ENCODE results near the gene WDR1. TPM values are rescaled to one million over a fixed set of nuclear protein-coding genes. Genes with fewer than 3 reads are reported as not detected.
A peak's percentile ranks its signal among the peaks of the same experiment; 100 is the strongest.

Gene WDR1
- total RNA-seq, 1 donor = 314 TPM

DNA sequence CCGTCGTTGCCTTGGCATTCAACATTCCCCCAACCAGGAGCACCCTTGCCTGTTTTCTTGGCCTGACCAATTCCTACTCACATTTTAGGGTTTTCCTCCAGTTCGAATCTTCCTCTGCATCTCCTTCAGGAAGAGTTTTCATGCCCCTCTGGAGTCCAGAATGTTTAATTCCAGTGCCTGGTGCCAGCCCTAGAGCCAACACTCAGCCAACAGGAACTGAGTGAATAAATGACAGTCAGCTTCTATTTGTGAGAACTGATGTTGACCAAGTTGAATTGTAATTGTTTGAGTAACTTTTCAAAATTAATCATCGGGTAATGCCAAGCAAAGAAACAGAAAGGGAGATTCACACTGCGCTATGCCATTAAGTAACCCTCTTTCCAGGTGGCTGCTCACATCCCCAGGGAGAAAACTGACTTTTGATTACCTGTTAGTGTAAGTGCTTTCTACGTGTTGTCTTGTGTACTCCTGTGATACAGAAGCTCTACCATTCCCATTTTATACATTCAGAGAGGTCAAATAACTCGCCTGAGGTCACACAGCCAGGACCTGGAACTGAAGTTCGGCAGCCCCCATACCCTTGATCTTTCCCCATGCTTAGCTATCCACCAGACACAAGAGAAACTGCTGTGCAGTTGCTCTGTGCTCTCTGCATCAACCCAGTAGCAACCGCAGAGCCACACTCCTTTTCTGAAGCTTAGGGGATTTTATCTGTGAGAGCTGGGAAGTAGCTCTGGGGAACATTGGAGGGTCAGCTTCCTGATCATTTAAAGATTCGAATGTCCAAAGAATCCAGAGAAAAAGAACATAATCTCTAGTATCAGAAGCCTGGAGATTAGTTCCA lies 76.3 kb downstream of the WDR1 start:
- H4K20me1 ChIP-seq (ENCODE audit: insufficient read depth, low read length) = no peaks in the 10 kb centered on the region
- no peaks in the 10 kb centered on the region for H3K36me3 ChIP-seq (ENCODE audit: insufficient read depth, low read length)
- H3K27me3 ChIP-seq (ENCODE audit: insufficient read depth, low read length) = peaks cover 3% of the 10 kb centered on the region
- no peak overlapping the region for H3K27ac ChIP-seq (ENCODE audit: low read depth, low read length)
- no peak overlapping the region for H3K4me3 ChIP-seq (ENCODE audit: insufficient read depth, low read length)
- H3K9me3 ChIP-seq (ENCODE audit: low read depth, low read length) = no peaks in the 10 kb centered on the region
- TF ChIP-seq, protein P1, sequence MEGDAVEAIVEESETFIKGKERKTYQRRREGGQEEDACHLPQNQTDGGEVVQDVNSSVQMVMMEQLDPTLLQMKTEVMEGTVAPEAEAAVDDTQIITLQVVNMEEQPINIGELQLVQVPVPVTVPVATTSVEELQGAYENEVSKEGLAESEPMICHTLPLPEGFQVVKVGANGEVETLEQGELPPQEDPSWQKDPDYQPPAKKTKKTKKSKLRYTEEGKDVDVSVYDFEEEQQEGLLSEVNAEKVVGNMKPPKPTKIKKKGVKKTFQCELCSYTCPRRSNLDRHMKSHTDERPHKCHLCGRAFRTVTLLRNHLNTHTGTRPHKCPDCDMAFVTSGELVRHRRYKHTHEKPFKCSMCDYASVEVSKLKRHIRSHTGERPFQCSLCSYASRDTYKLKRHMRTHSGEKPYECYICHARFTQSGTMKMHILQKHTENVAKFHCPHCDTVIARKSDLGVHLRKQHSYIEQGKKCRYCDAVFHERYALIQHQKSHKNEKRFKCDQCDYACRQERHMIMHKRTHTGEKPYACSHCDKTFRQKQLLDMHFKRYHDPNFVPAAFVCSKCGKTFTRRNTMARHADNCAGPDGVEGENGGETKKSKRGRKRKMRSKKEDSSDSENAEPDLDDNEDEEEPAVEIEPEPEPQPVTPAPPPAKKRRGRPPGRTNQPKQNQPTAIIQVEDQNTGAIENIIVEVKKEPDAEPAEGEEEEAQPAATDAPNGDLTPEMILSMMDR (IDR thresholded peaks at IDR 0.05; ENCODE audit: extremely low read depth, low read depth, low read length) = no peak
- H3K4me2 ChIP-seq (ENCODE audit: insufficient read depth, low read length) = no peak overlapping the region
- no peak overlapping the region for H2AFZ ChIP-seq (ENCODE audit: low read length)
- DNase-seq (ENCODE audit: insufficient read length, low spot score, missing footprints) = no peak
- no peaks in the 10 kb centered on the region for H3K4me1 ChIP-seq (ENCODE audit: insufficient read depth, low read length)
- H3K79me2 ChIP-seq (ENCODE audit: insufficient read depth, low read length) = no peaks in the 10 kb centered on the region

DNA sequence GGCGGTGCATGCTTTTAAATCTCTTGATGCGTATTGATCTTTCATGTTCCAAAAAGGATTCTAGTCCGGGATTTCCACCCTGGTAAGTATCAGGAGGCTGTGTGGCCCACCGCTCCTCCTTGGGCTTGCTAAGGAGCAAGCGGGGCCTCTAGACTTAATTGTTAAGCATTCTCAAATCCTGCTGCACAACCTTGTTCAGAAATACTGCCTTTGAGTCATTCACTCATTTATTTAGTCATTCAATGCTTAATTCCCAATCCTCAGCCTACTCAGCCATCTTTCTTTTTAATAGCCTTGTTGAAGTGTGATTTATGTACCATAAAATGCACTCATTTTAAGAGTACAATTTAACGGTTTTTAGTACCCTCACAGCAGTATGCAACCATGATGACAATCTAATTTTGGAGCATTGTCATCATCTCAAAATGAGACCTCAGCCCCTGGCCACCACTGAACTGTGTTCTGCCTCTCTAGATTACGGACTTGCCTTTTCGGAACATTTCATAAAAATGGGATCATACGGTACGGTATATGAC lies 79.7 kb downstream of the WDR1 start:
- H3K4me2 ChIP-seq (ENCODE audit: insufficient read depth, low read length) = no peak overlapping the region
- DNase-seq (ENCODE audit: insufficient read length, low spot score, missing footprints) = no peak
- H3K27ac ChIP-seq (ENCODE audit: low read depth, low read length) = no peak overlapping the region
- no peak overlapping the region for H2AFZ ChIP-seq (ENCODE audit: low read length)
- no peaks in the 10 kb centered on the region for H3K79me2 ChIP-seq (ENCODE audit: insufficient read depth, low read length)
- TF ChIP-seq, protein P1 (IDR thresholded peaks at IDR 0.05; ENCODE audit: extremely low read depth, low read depth, low read length) = no peak
- peaks cover 3% of the 10 kb centered on the region for H3K27me3 ChIP-seq (ENCODE audit: insufficient read depth, low read length)
- H3K4me3 ChIP-seq (ENCODE audit: insufficient read depth, low read length) = no peak overlapping the region
- H3K4me1 ChIP-seq (ENCODE audit: insufficient read depth, low read length) = peaks cover 23% of the 10 kb centered on the region
- no peaks in the 10 kb centered on the region for H3K36me3 ChIP-seq (ENCODE audit: insufficient read depth, low read length)
- no peaks in the 10 kb centered on the region for H4K20me1 ChIP-seq (ENCODE audit: insufficient read depth, low read length)
- no peaks in the 10 kb centered on the region for H3K9me3 ChIP-seq (ENCODE audit: low read depth, low read length)

DNA sequence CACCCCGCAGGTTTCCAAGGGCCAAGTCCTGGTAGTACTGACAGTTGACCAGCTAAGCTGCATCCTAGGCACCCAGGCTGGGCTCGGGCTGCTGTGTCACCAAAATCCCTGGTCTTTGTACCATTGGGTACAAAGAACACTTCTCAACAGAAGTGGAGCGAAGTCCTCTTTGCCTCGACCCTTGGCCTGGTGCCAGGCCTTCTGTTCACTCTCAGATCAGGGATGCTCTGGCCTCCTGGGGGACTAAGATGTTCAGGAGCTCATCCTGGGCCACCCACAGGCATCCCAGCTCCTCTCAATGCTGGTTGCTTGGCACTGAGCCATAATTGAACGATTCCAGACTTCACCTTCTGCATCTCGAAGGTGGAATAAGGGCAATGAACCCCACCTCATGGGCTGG lies 81.5 kb downstream of the WDR1 start:
- DNase-seq (ENCODE audit: insufficient read length, low spot score, missing footprints) = no peak
- Histone ChIP-seq H3K9me3 (ENCODE audit: low read depth, low read length) (no peaks in the 10 kb centered on the region), H3K4me2 (ENCODE audit: insufficient read depth, low read length) (no peak overlapping the region), H3K27ac (ENCODE audit: low read depth, low read length) (no peak overlapping the region), H3K4me3 (ENCODE audit: insufficient read depth, low read length) (no peak overlapping the region), H3K79me2 (ENCODE audit: insufficient read depth, low read length) (no peaks in the 10 kb centered on the region), H3K4me1 (ENCODE audit: insufficient read depth, low read length) (peaks cover 25% of the 10 kb centered on the region), H2AFZ (ENCODE audit: low read length) (no peak overlapping the region), H3K36me3 (ENCODE audit: insufficient read depth, low read length) (no peaks in the 10 kb centered on the region), H4K20me1 (ENCODE audit: insufficient read depth, low read length) (no peaks in the 10 kb centered on the region), H3K27me3 (ENCODE audit: insufficient read depth, low read length) (no peaks in the 10 kb centered on the region)
- TF ChIP-seq, protein P1 (IDR thresholded peaks at IDR 0.05; ENCODE audit: extremely low read depth, low read depth, low read length) = no peak

DNA sequence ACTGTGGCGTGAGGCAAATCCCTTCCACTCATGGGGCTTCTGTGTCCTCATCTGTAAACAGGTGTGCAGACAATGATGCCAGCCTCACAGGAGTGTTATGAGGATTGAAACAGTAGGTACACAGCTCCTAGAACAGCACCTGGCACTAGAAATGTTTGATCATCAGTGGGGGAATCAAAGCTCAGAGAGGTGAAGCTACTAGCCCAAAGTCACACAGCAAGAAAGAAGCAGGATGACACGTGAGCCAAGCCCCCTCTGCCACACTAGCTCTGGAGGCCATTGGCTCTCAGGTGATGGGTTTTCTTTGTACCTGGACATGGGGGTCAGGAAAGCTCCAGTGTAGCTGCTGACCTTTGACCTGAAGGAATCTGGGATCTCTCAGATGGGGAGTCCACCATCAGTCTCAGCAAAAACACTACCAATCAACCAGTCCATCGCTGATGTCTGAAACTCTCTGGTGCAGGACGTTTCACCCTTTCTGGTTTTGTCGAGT lies 81.9 kb downstream of the WDR1 start:
- no peaks in the 10 kb centered on the region for H3K36me3 ChIP-seq (ENCODE audit: insufficient read depth, low read length)
- no peak overlapping the region for H3K4me2 ChIP-seq (ENCODE audit: insufficient read depth, low read length)
- no peak overlapping the region for H2AFZ ChIP-seq (ENCODE audit: low read length)
- H3K79me2 ChIP-seq (ENCODE audit: insufficient read depth, low read length) = no peaks in the 10 kb centered on the region
- no peak overlapping the region for H3K4me3 ChIP-seq (ENCODE audit: insufficient read depth, low read length)
- no peaks in the 10 kb centered on the region for H3K9me3 ChIP-seq (ENCODE audit: low read depth, low read length)
- peaks cover 25% of the 10 kb centered on the region for H3K4me1 ChIP-seq (ENCODE audit: insufficient read depth, low read length)
- DNase-seq (ENCODE audit: insufficient read length, low spot score, missing footprints) = peak; percentile 37
- TF ChIP-seq, protein P1 (IDR thresholded peaks at IDR 0.05; ENCODE audit: extremely low read depth, low read depth, low read length) = no peak
- no peak overlapping the region for H3K27ac ChIP-seq (ENCODE audit: low read depth, low read length)
- H3K27me3 ChIP-seq (ENCODE audit: insufficient read depth, low read length) = no peaks in the 10 kb centered on the region
- H4K20me1 ChIP-seq (ENCODE audit: insufficient read depth, low read length) = no peaks in the 10 kb centered on the region
